Natural killer cell (primary cell): ENCODE results near the gene SPIRE1. TPM values are rescaled to one million over a fixed set of nuclear protein-coding genes. Genes with fewer than 3 reads are reported as not detected.
A peak's percentile ranks its signal among the peaks of the same experiment; 100 is the strongest.

Source experiments
- ATAC-seq, 3 donors: fragments of 150-1000 bp in 2 of 3; fragments of 200-7000 bp in 1 of 3; cut with Tn5 transposase; 1 replicate in 1 of 3; 2 replicates in 2 of 3; pipeline ENCODE4 v1.10.0; 2021; ENCODE audit warnings: mild to moderate bottlenecking in 2 of 3, moderate library complexity in 2 of 3
- DNase-seq, 2 donors: peaks; one replicate each; pipeline versions ENCODE4 v3.0.0 to v3.0.0-alpha.2; 2013 to 2021; ENCODE audit warnings: mixed read lengths in 1 of 2
- H3K27ac ChIP-seq: one replicate; pipeline ENCODE4 v1.5.1; 2013; ENCODE audit warnings: mild to moderate bottlenecking, low read length
- H3K27me3 ChIP-seq: one replicate; pipeline ENCODE4 v1.6.1; 2013; ENCODE audit warnings: low read length; ENCODE audit not compliant: control insufficient read depth, insufficient read depth
- H3K36me3 ChIP-seq: one replicate; pipeline ENCODE4 v1.6.1; 2013; ENCODE audit warnings: low read length; ENCODE audit not compliant: control insufficient read depth, insufficient read depth
- H3K4me1 ChIP-seq: one replicate; pipeline ENCODE4 v1.6.1; 2013; ENCODE audit warnings: low read length; ENCODE audit not compliant: control insufficient read depth, insufficient read depth
- H3K4me3 ChIP-seq: one replicate; pipeline ENCODE4 v1.5.1; 2013; ENCODE audit warnings: low read length
- H3K9me3 ChIP-seq: one replicate; pipeline ENCODE4 v1.6.1; 2013; ENCODE audit warnings: low read length; ENCODE audit not compliant: control insufficient read depth, insufficient read depth
- H3K27ac Mint-ChIP-seq, 2 donors: one replicate each; pipeline ENCODE4 v1.8.0; 2022; ENCODE audit warnings: mild to moderate bottlenecking in 2 of 2, mixed read lengths in 2 of 2, moderate library complexity in 1 of 2
- H3K27me3 Mint-ChIP-seq, 2 donors: one replicate each; pipeline ENCODE4 v1.8.0; 2022; ENCODE audit warnings: low read depth in 2 of 2, mixed read lengths in 2 of 2
- H3K36me3 Mint-ChIP-seq: one replicate; pipeline ENCODE4 v1.8.0; 2022; ENCODE audit warnings: mixed read lengths
- H3K4me1 Mint-ChIP-seq, 2 donors: one replicate each; pipeline ENCODE4 v1.8.0; 2022; ENCODE audit warnings: mixed read lengths in 2 of 2
- H3K4me3 Mint-ChIP-seq: one replicate; pipeline ENCODE4 v1.8.0; 2022; ENCODE audit warnings: mild to moderate bottlenecking, moderate library complexity, mixed read lengths
- H3K9me3 Mint-ChIP-seq, 2 donors: one replicate each; pipeline ENCODE4 v1.8.0; 2022; ENCODE audit warnings: mixed read lengths in 2 of 2
- WGBS: methylation state at CpG from one replicate; pipeline ENCODE4 v1.1.7; 2013; ENCODE audit warnings: missing lambda C conversion rate; ENCODE audit not compliant: insufficient coverage; 5-methylcytosine and 5-hydroxymethylcytosine counted together
- intact Hi-C: fragments of 100-400 bp; cut with micrococcal nuclease; formaldehyde crosslinking; loops from one replicate; pipeline ENCODE4 v1.14.2; 2022
- total RNA-seq, 4 donors: library from RNA; stranded (reverse); fragments of 120-200 nt in 1 of 4; gene quantifications; one replicate each; pipeline versions ENCODE4 v1.2.3 to v1.2.4, GENCODE V29; 2013 to 2022
- TF ChIP-seq, protein P1 (sequence below): fragments of 200-600 bp; IDR thresholded peaks from one replicate; pipeline ENCODE4 v1.8.0; 2022; ENCODE audit warnings: antibody characterized with exemption

The SPIRE1 gene
- total RNA-seq, 3 donors from 2014 or later (not counting 1 experiment from before 2014, with no cell fraction given) = 4.8 to 6.7 (median 5.4) TPM

DNA sequence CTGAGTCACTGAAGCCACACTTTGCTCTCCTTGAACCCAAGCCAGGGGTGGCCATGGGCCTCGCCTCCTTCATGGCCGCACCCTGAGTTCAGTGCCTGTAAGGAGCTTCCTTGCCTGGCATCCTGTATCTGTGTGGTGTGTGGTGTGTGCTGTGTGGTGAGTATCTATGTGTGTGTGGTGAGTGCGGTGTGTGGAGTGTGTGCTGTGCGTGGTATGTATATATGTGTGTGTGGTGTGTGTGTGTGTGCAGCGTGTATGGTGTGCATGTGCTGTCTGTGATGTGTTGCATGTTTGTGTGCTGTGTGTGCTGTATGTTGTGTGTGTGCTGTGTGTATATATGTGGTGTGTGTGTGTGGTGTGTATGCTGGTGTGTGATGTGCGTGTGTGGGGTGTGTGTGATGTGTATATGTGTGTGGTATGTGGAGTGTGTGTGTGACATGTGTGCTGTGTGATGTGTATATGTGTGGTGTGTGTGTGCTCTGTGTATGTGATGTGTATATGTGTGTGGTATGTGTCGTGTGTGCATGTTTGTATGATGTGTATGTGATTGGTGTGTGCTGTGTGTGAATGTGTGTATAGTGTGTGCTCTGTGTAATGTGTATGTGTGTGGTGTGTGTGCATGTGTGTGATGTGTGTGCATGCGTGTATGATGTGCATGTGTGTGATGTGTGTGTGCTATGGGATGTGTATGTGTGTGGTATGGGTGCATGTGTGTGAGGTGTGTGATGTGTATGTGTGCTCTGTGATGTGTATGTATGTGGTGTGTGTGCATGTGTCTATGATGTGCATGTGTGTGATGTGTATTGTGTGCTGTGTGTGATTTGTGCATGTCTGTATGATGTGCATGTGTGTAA is 227.5 kb downstream of the SPIRE1 start:
- DNase-seq = no peak
- 90% methylated on average over 8 of the region's 8 CpGs for WGBS
- no peak overlapping the region for H3K4me3 ChIP-seq
- no peaks in the 10 kb centered on the region for H3K27me3 ChIP-seq
- TF ChIP-seq, protein P1, sequence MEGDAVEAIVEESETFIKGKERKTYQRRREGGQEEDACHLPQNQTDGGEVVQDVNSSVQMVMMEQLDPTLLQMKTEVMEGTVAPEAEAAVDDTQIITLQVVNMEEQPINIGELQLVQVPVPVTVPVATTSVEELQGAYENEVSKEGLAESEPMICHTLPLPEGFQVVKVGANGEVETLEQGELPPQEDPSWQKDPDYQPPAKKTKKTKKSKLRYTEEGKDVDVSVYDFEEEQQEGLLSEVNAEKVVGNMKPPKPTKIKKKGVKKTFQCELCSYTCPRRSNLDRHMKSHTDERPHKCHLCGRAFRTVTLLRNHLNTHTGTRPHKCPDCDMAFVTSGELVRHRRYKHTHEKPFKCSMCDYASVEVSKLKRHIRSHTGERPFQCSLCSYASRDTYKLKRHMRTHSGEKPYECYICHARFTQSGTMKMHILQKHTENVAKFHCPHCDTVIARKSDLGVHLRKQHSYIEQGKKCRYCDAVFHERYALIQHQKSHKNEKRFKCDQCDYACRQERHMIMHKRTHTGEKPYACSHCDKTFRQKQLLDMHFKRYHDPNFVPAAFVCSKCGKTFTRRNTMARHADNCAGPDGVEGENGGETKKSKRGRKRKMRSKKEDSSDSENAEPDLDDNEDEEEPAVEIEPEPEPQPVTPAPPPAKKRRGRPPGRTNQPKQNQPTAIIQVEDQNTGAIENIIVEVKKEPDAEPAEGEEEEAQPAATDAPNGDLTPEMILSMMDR = no peak
- no peaks in the 10 kb centered on the region for H3K4me1 ChIP-seq
- no peak overlapping the region for H3K4me3 Mint-ChIP-seq
- H3K4me1 Mint-ChIP-seq = peaks cover 0 to 5% of the 10 kb centered on the region in 2 donors
- no peak overlapping the region for H3K27ac ChIP-seq
- H3K27me3 Mint-ChIP-seq = no peaks in the 10 kb centered on the region
- no peak overlapping the region for H3K27ac Mint-ChIP-seq
- H3K36me3 Mint-ChIP-seq = no peaks in the 10 kb centered on the region
- no peaks in the 10 kb centered on the region for H3K9me3 ChIP-seq
- no peaks in the 10 kb centered on the region for H3K36me3 ChIP-seq
- intact Hi-C loops = no loop called here
- peak in 1 of 3 donors; percentile 42 for ATAC-seq
- no peaks in the 10 kb centered on the region for H3K9me3 Mint-ChIP-seq

DNA sequence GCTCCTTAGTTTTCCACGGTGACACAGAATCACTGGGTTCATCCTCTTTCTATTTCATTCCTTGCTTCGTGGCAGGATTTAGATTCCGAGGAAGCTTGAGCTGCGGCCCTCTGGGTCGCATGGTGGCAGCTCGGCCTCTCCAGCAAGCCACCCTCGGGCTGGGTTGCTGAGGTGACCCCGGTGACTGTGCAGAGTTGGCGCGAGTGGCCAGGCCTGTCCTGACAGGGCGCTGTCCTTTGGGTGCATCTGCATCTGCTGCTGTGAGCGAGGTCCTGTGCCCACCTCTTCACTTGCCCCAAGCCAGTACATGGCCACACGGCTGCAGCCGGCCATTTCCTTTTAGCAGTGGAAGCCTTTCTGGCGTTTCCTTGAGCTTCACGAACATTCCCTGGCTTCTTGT is 228.4 kb downstream of the SPIRE1 start:
- Mint-ChIP-seq H3K9me3 (no peaks in the 10 kb centered on the region), H3K36me3 (no peaks in the 10 kb centered on the region), H3K4me1 (peaks cover 0 to 5% of the 10 kb centered on the region in 2 donors), H3K27ac (no peak overlapping the region), H3K27me3 (no peaks in the 10 kb centered on the region), H3K4me3 (no peak overlapping the region)
- H3K4me1 ChIP-seq = no peaks in the 10 kb centered on the region
- H3K36me3 ChIP-seq = no peaks in the 10 kb centered on the region
- WGBS = 93% methylated on average over 16 of the region's 16 CpGs
- no peak overlapping the region for H3K27ac ChIP-seq
- intact Hi-C loops = no loop called here
- no peaks in the 10 kb centered on the region for H3K27me3 ChIP-seq
- no peaks in the 10 kb centered on the region for H3K9me3 ChIP-seq
- no peak for ATAC-seq
- no peak for DNase-seq
- no peak overlapping the region for H3K4me3 ChIP-seq
- TF ChIP-seq, protein P1 = no peak

DNA sequence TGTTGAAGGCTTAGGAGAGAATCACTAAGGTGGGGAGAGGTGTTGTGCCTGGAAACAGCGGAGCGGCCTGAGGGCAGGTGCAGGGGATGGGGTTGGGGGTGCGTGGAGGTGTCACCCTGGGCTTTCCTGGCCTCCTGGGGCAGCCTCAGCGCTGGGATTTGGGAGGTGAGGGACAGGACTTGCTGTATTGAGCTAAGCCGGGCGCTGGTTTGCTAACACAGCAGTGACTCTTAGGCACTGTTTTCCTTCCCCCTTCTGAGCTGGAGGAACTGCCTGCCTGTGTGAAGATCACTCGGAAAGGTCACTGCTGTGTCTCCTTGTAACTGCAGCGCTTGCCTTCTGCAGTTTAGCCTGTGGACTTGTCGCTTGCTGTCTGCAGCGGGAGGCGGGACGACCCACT is 229.0 kb downstream of the SPIRE1 start:
- peaks cover 0 to 5% of the 10 kb centered on the region in 2 donors for H3K4me1 Mint-ChIP-seq
- no peak overlapping the region for H3K4me3 Mint-ChIP-seq
- Histone ChIP-seq H3K4me3 (no peak overlapping the region), H3K36me3 (no peaks in the 10 kb centered on the region), H3K9me3 (no peaks in the 10 kb centered on the region), H3K4me1 (no peaks in the 10 kb centered on the region), H3K27ac (no peak overlapping the region), H3K27me3 (no peaks in the 10 kb centered on the region)
- no peak for ATAC-seq
- H3K9me3 Mint-ChIP-seq = no peaks in the 10 kb centered on the region
- no peak overlapping the region for H3K27ac Mint-ChIP-seq
- no peaks in the 10 kb centered on the region for H3K36me3 Mint-ChIP-seq
- WGBS = 88% methylated on average over 12 of the region's 12 CpGs
- no peaks in the 10 kb centered on the region for H3K27me3 Mint-ChIP-seq
- DNase-seq = no peak
- TF ChIP-seq, protein P1 = no peak
- intact Hi-C loops = no loop called here

DNA sequence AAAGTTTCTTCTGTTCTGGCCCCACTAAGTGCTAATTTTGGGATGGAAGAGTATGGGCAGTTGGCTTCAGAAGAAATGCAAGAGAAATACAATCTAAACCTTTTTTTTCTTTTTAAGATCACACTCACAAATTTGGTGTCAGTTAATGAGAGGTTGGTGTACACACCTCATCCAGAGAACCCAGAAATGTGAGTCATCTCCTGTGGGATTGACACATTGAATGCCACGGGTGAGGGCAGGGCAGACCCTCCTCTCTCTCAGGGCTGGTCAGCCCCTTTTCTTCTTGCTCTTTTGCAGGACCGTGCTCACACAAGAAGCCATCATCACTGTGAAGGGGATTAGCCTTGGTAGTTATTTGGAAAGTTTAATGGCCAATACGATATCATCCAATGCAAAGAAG is 231.0 kb downstream of the SPIRE1 start:
- Histone ChIP-seq H3K4me3 (no peak overlapping the region), H3K36me3 (no peaks in the 10 kb centered on the region), H3K27me3 (no peaks in the 10 kb centered on the region), H3K4me1 (no peaks in the 10 kb centered on the region), H3K9me3 (no peaks in the 10 kb centered on the region), H3K27ac (no peak overlapping the region)
- TF ChIP-seq, protein P1 = no peak
- Mint-ChIP-seq H3K27ac (no peak overlapping the region), H3K4me3 (no peak overlapping the region), H3K4me1 (peaks cover 0 to 5% of the 10 kb centered on the region in 2 donors), H3K36me3 (no peaks in the 10 kb centered on the region), H3K27me3 (peaks cover 0 to 5% of the 10 kb centered on the region in 2 donors), H3K9me3 (no peaks in the 10 kb centered on the region)
- intact Hi-C loops = no loop called here
- ATAC-seq = no peak
- DNase-seq = no peak
- 80% methylated on average over 3 of the region's 3 CpGs for WGBS
